Liver (tissue), 9 donors: Measurements from ENCODE around the gene ATP1B1. TPM values are rescaled to one million over a fixed set of nuclear protein-coding genes. Genes with fewer than 3 reads are reported as not detected.

Experiments
- DNase-seq: peaks from one replicate; pipeline ENCODE4 v3.0.0-alpha.2; 2017; ENCODE audit warnings: low spot score
- H3K27ac ChIP-seq, 2 donors: one replicate each; pipeline ENCODE4 v1.7.0; 2013; ENCODE audit warnings: inconsistent platforms in 2 of 2, low read length in 2 of 2, control low read depth in 1 of 2, low read depth in 1 of 2, mild to moderate bottlenecking in 1 of 2
- H3K27me3 ChIP-seq, 4 donors: one replicate each; pipeline versions ENCODE4 v1.6.1 to v1.7.0; 2013; ENCODE audit warnings: low read length in 3 of 4, inconsistent platforms in 1 of 4, mild to moderate bottlenecking in 1 of 4, moderate library complexity in 1 of 4; ENCODE audit not compliant: control insufficient read depth in 4 of 4, insufficient read depth in 4 of 4
- H3K36me3 ChIP-seq, 4 donors: one replicate each; pipeline versions ENCODE4 v1.6.1 to v1.7.0; 2013; ENCODE audit warnings: low read length in 3 of 4, mild to moderate bottlenecking in 3 of 4, low read depth in 1 of 4, moderate library complexity in 1 of 4; ENCODE audit not compliant: control insufficient read depth in 4 of 4, insufficient read depth in 3 of 4
- H3K4me1 ChIP-seq, 4 donors: one replicate each; pipeline versions ENCODE4 v1.6.1 to v1.7.0; 2013; ENCODE audit warnings: low read length in 3 of 4, mild to moderate bottlenecking in 3 of 4, moderate library complexity in 1 of 4; ENCODE audit not compliant: control insufficient read depth in 4 of 4, insufficient read depth in 4 of 4
- H3K4me3 ChIP-seq, 3 donors: one replicate each; pipeline versions ENCODE4 v1.6.1 to v1.7.0; 2013; ENCODE audit warnings: low read length in 3 of 3, control low read depth in 1 of 3, low read depth in 1 of 3, mild to moderate bottlenecking in 1 of 3
- H3K9ac ChIP-seq, 2 donors: one replicate each; pipeline ENCODE4 v1.7.0; 2013; ENCODE audit warnings: low read length in 2 of 2, mild to moderate bottlenecking in 2 of 2, moderate library complexity in 2 of 2, control low read depth in 1 of 2, low read depth in 1 of 2
- H3K9me3 ChIP-seq, 4 donors: one replicate each; pipeline versions ENCODE4 v1.6.1 to v1.7.0; 2013; ENCODE audit warnings: low read length in 3 of 4; ENCODE audit not compliant: control insufficient read depth in 4 of 4
- CTCF ChIP-seq: fragments of 150-350 bp; IDR thresholded peaks from 2 replicates; pipeline ENCODE4 v1.5.1; 2017; ENCODE audit warnings: improper control_type of control experiment, low read depth, low read length; ENCODE audit not compliant: missing input control
- FOXA1 ChIP-seq: IDR thresholded peaks from 2 replicates; pipeline ENCODE4 v1.6.1; 2016; ENCODE audit warnings: antibody characterized with exemption
- FOXA2 ChIP-seq: IDR thresholded peaks from 2 replicates; pipeline ENCODE4 v1.6.1; 2016; ENCODE audit warnings: antibody characterized with exemption
- GABPA ChIP-seq, 2 donors: IDR thresholded peaks in 1 of 2; conservative IDR thresholded peaks in 1 of 2; 2 replicates each; pipeline ENCODE4 v1.6.1; 2016; ENCODE audit warnings: antibody characterized with exemption in 2 of 2, mild to moderate bottlenecking in 1 of 2, moderate library complexity in 1 of 2
- HNF4A ChIP-seq, 2 donors: conservative IDR thresholded peaks; 2 replicates each; pipeline ENCODE4 v1.6.1; 2016; ENCODE audit warnings: antibody characterized with exemption in 2 of 2, mild to moderate bottlenecking in 2 of 2
- HNF4G ChIP-seq: IDR thresholded peaks from 2 replicates; pipeline ENCODE4 v1.6.1; 2016; ENCODE audit warnings: antibody characterized with exemption
- JUND ChIP-seq, 2 donors: IDR thresholded peaks; 2 replicates each; pipeline ENCODE4 v1.6.1; 2016; ENCODE audit warnings: antibody characterized with exemption in 2 of 2
- MAX ChIP-seq: IDR thresholded peaks from 2 replicates; pipeline ENCODE4 v1.6.1; 2016; ENCODE audit warnings: antibody characterized with exemption
- NR2F2 ChIP-seq: IDR thresholded peaks from 2 replicates; pipeline ENCODE4 v1.6.1; 2016; ENCODE audit warnings: antibody characterized with exemption
- RAD21 ChIP-seq, 2 donors: IDR thresholded peaks; 2 replicates each; pipeline ENCODE4 v1.6.1; 2016; ENCODE audit warnings: antibody characterized with exemption in 2 of 2, mild to moderate bottlenecking in 2 of 2
- RXRA ChIP-seq, 2 donors: IDR thresholded peaks; 2 replicates each; pipeline ENCODE4 v1.6.1; 2017 to 2018; ENCODE audit warnings: antibody characterized with exemption in 2 of 2, mild to moderate bottlenecking in 1 of 2
- TAF1 ChIP-seq: conservative IDR thresholded peaks from 2 replicates; pipeline ENCODE4 v1.6.1; 2016; ENCODE audit warnings: antibody characterized with exemption, mild to moderate bottlenecking
- YY1 ChIP-seq: IDR thresholded peaks from 2 replicates; pipeline ENCODE4 v1.6.1; 2016; ENCODE audit warnings: antibody characterized with exemption, mild to moderate bottlenecking
- ZBTB33 ChIP-seq: IDR thresholded peaks from 2 replicates; pipeline ENCODE4 v1.6.1; 2016; ENCODE audit warnings: antibody characterized with exemption
- WGBS: extraction: QIAGEN DNeasy Blood & Tissue Kit; methylation state at CpG from one replicate; pipeline ENCODE4 v1.1.7; 2013; 5-methylcytosine and 5-hydroxymethylcytosine counted together
- polyA plus RNA-seq, 2 donors: library from polyadenylated mRNA; stranded (reverse) in 1 of 2; unstranded in 1 of 2; fragments of 200-250 nt in 1 of 2; fragments of >200 nt in 1 of 2; fragmentation: Nextera tagmentation in 1 of 2; extraction: Ambion mirVana in 1 of 2; gene quantifications; one replicate each; pipeline versions ENCODE4 v1.2.1 to v1.2.3, GENCODE V29; 2013 to 2015
- total RNA-seq, 2 donors: library from RNA; depleted of rRNA; stranded (reverse); fragments of >200 nt; gene quantifications; one replicate each; pipeline ENCODE4 v1.2.3, GENCODE V29; 2014
- TF ChIP-seq, protein P1 (sequence below): IDR thresholded peaks from 2 replicates; pipeline ENCODE4 v1.6.1; 2016; ENCODE audit warnings: antibody characterized with exemption
- TF ChIP-seq, protein P2 (sequence below): IDR thresholded peaks from 2 replicates; pipeline ENCODE4 v1.6.1; 2016; ENCODE audit warnings: antibody characterized with exemption, mild to moderate bottlenecking
- donor health status: healthy.
- donor health status: healthy.
- donor health status: healthy.
- donor health status: healthy.
- donor health status: healthy.

Gene ATP1B1
- total and polyA plus RNA-seq, 4 donors: 36.1 to 57.0 (median 46.5) TPM

DNA sequence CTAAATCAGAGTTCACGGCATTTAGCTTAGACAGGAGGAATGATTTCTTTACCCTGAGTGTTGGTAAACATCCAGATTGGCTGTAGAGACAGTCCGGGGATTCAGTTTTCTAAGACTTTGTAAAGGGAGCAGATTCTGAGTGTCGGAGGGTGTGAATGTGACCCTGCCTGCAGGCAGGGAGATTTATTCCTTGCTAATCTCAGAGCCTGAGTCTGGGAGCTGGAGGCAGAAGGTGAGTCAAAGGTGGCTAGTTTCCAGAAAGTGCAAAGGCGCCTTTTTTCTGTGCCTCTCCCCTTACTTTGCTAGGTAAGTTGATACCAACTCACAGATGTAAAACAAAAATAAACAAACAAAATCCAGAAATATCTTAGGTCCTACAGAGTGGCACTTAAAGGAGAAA, 11.7 kb downstream of the ATP1B1 start:
- Histone ChIP-seq H3K9ac (no peak overlapping the region), H3K9me3 (no peaks in the 10 kb centered on the region), H3K4me3 (no peak overlapping the region), H3K27ac (no peak overlapping the region), H3K27me3 (no peaks in the 10 kb centered on the region), H3K36me3 (peaks cover 4 to 29% (median 15%) of the 10 kb centered on the region in 4 donors), H3K4me1 (peaks cover 3 to 26% (median 13%) of the 10 kb centered on the region in 4 donors)
- 86% methylated on average over 4 of the region's 4 CpGs for WGBS
- no peak for TF ChIP-seq FOXA2
- TF ChIP-seq, protein P1, sequence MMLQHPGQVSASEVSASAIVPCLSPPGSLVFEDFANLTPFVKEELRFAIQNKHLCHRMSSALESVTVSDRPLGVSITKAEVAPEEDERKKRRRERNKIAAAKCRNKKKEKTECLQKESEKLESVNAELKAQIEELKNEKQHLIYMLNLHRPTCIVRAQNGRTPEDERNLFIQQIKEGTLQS: no peak
- no peak for TF ChIP-seq GABPA (IDR thresholded peaks at IDR 0.05 in 1 of 2, conservative IDR thresholded peaks at IDR 0.05 in 1 of 2)
- no peak for TF ChIP-seq TAF1
- TF ChIP-seq RAD21 (IDR thresholded peaks at IDR 0.05): no peak
- TF ChIP-seq CTCF: no peak
- TF ChIP-seq HNF4G: no peak
- TF ChIP-seq YY1: no peak
- no peak for TF ChIP-seq MAX
- TF ChIP-seq FOXA1: no peak
- no peak for TF ChIP-seq ZBTB33
- TF ChIP-seq NR2F2: no peak
- TF ChIP-seq, protein P2, sequence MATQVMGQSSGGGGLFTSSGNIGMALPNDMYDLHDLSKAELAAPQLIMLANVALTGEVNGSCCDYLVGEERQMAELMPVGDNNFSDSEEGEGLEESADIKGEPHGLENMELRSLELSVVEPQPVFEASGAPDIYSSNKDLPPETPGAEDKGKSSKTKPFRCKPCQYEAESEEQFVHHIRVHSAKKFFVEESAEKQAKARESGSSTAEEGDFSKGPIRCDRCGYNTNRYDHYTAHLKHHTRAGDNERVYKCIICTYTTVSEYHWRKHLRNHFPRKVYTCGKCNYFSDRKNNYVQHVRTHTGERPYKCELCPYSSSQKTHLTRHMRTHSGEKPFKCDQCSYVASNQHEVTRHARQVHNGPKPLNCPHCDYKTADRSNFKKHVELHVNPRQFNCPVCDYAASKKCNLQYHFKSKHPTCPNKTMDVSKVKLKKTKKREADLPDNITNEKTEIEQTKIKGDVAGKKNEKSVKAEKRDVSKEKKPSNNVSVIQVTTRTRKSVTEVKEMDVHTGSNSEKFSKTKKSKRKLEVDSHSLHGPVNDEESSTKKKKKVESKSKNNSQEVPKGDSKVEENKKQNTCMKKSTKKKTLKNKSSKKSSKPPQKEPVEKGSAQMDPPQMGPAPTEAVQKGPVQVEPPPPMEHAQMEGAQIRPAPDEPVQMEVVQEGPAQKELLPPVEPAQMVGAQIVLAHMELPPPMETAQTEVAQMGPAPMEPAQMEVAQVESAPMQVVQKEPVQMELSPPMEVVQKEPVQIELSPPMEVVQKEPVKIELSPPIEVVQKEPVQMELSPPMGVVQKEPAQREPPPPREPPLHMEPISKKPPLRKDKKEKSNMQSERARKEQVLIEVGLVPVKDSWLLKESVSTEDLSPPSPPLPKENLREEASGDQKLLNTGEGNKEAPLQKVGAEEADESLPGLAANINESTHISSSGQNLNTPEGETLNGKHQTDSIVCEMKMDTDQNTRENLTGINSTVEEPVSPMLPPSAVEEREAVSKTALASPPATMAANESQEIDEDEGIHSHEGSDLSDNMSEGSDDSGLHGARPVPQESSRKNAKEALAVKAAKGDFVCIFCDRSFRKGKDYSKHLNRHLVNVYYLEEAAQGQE: no peak
- TF ChIP-seq RXRA (IDR thresholded peaks at IDR 0.05): no peak
- no peak for TF ChIP-seq JUND (IDR thresholded peaks at IDR 0.05)
- no peak for DNase-seq

GRCh38 chr1:169119405-169119804, 12.9 kb downstream of the ATP1B1 start:
- H3K27me3 ChIP-seq: no peaks in the 10 kb centered on the region
- H3K27ac ChIP-seq: peak overlapping the region in 1 of 2 donors; percentile 4
- H3K9me3 ChIP-seq: no peaks in the 10 kb centered on the region
- H3K4me3 ChIP-seq: no peak overlapping the region
- H3K4me1 ChIP-seq: peaks cover 3 to 25% (median 13%) of the 10 kb centered on the region in 4 donors
- WGBS: 76% methylated on average over 5 of the region's 5 CpGs
- no peak for DNase-seq
- H3K9ac ChIP-seq: no peak overlapping the region
- TF ChIP-seq NR2F2 (no peak), TAF1 (no peak), JUND (IDR thresholded peaks at IDR 0.05) (no peak), YY1 (no peak), HNF4A (conservative IDR thresholded peaks at IDR 0.05) (no peak), RAD21 (IDR thresholded peaks at IDR 0.05) (no peak), HNF4G (no peak), MAX (no peak), ZBTB33 (no peak), FOXA2 (no peak), FOXA1 (no peak)
- H3K36me3 ChIP-seq: peaks cover 2 to 26% (median 11%) of the 10 kb centered on the region in 4 donors
